GM19328 (cell line): ENCODE data around the gene UQCRC1.

ENCODE experiments used
- ATAC-seq: cut with Tn5 transposase; IDR thresholded peaks from one replicate; pipeline ENCODE4 v1.9.1; 2021; ENCODE audit warnings: mild to moderate bottlenecking, moderate library complexity; ENCODE audit not compliant: unreplicated experiment

The UQCRC1 gene

DNA sequence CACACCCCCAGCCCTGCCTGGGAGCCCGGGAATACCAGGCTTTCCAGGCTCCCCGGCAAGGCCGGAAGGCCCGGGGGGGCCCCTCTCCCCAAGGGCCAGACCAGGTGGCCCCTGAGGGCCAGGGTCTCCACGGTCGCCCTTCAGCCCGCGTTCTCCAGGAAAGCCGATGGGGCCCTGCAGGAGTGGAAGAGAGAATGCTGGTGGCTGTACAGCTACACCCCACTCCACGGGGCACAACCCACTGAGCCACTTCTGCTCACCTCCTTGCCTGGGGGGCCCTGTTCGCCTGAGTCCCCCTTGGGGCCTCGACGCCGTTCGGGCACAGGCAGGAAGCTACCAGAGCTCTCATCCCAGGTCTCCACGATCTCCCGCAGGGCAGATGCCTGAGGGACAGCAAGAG, 34.1 kb downstream of the UQCRC1 start:
- no peak for ATAC-seq

- ATAC-seq = no peak
Observed at GRCh38 chr3:48573973-48574585, 35.4 kb downstream of the UQCRC1 start.

GRCh38 chr3:48572517-48572916, 36.9 kb downstream of the UQCRC1 start:
- ATAC-seq = no peak

- no peak for ATAC-seq
Observed at GRCh38 chr3:48571938-48572337, 37.5 kb downstream of the UQCRC1 start.

- ATAC-seq = no peak
Observed at GRCh38 chr3:48569808-48570450, 39.5 kb downstream of the UQCRC1 start.

GRCh38 chr3:48569400-48569799, 40.0 kb downstream of the UQCRC1 start:
- no peak for ATAC-seq

GRCh38 chr3:48568476-48568875, 41.0 kb downstream of the UQCRC1 start:
- no peak for ATAC-seq

DNA sequence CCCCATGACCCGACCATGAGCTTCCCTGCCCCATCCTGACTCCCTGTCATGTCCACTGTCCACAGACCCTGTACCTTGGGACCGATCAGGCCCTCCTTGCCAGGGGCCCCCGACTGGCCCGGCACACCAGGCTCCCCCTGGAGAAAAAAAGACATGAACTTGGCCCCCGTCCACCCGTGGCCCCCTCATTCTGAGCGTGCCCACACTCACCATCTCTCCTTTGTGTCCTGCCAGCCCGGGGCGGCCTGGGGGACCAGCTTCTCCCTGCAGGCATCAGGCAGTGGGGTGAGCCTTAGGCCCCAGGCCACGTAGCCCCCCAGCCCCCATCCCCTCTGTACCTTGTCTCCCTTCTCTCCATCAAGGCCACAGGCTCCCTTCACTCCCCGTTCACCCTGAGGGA, 41.9 kb downstream of the UQCRC1 start:
- ATAC-seq = no peak

DNA sequence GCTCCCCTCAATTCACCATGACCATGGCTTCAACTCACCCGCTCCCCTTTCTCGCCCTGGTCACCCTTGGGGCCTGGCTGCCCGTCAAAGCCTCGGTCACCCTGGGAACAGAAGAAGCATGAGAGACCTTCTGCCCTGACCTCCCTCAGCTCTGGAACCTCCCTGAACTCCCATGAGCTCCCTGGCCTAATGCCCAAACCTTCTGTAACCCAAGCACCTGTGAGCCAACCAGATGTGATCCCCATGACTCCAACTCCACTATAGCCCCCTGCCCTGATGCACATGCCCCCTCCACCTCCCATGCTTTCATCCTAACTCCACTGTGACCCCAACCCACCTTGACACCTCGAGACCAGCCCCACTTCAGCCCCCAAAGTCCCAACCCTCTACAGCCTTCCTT, 42.4 kb downstream of the UQCRC1 start:
- no peak for ATAC-seq

- ATAC-seq = no peak
Observed at GRCh38 chr3:48566401-48566760, 43.1 kb downstream of the UQCRC1 start.

DNA sequence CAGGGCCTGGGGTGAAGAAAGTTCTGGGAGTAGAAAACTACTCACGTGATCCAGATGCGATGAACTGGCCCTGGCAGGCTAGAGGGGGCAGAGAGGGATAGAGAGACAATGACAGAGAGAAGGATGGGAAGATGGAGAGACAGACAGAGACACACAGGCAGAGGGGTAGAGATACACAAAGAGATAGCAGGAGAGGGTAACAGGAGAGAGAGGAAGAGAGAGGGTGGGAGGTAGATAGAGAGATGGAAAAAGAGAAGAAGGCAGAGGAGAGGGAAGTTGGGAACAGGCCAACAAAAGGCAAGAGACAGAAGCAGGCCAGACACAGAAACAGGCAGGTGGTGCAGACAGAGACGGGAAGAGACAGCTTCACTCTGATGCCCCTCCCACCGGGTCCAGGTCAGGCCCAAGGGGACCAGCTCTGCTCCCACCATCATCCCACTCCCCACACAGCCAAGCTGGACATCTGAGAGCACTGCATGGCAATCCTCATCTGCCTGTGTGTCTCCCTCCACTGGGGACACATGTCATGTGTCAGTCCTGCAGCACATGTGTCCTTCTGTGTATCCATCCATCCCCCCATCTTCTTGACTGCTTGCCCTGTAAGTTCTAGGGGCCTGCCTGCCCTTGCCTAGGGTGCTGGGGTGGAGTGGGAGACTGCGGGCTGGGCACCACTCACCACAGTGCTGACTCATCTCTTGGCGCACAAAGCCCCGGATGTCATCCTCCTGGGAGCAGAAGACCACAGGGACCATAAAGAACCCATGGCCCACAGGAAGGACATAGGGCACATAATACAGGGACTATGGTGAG, 43.6 kb downstream of the UQCRC1 start:
- no peak for ATAC-seq

DNA sequence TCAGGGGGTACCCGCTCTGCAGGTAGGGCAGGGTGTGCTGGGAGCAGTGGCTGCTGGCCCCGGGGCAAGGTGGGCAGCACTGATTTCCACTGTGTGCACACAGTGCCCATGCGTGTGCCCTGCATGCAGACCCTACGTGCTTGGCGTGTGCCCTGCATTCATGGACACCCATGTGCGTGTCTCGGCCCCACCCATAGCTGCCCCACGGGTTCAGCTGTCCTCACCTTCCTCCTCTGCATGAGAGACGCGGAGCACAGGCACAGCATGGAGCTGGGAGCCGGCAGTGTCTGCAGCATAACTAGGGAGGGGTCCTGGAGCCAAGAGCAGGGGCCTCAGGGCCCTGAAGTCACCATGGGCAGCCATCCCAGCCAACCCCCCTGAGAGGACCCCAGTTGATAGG, 44.3 kb downstream of the UQCRC1 start:
- no peak for ATAC-seq

DNA sequence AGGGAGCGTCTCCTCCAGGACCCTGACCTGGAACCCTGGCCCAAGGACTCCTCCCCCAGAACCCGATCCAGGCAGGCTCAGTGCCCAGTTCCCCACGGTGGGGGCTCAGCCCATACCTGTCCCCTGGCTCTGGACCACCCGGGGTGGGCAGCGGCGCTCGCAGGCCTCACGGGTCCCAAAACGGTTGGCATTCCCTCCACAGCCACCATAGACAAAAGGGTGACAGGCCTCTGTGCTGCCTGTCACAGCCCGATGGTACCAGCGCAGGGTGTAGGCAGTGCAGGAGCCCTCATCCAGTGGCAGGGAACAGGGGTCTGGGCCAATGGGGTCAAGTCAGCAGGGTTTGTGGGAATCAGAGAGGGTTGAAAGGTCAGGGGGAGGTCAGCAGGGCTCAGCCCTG, 44.8 kb downstream of the UQCRC1 start:
- ATAC-seq = no peak

- no peak for ATAC-seq
Observed at GRCh38 chr3:48564022-48564421, 45.4 kb downstream of the UQCRC1 start.

DNA sequence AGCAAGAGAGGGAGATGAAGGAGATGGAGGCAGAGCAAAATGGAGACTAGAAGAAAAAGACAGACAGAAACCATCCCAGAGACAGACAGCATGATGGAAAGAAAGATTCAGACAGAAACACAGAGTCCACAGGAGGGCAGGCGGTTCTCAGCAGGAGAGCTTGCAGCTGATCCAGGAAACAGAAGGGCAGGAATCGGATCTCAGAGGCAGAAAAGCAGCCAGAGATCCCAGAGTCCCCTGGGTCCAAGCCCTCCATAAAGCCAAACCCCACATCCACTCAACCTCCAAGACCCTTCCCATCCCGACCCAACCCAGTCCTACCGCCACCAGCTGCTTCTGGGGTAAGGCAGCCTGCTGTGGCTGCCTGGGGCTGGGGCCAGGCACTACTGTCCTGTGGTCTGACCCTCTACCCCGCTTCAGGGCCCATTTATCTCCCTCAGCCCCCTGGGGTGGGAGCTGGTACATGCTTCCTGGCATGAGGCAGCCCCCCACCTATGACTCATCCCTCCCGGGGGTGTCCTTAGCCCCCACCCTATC, 46.0 kb downstream of the UQCRC1 start, which contains the start of gene UCN2:
Gene UCN2, minus strand, starts transcription at position 400 of the 537 bp plus-strand sequence. CDS start 657 bp downstream, outside the sequence.
- ATAC-seq = no peak

DNA sequence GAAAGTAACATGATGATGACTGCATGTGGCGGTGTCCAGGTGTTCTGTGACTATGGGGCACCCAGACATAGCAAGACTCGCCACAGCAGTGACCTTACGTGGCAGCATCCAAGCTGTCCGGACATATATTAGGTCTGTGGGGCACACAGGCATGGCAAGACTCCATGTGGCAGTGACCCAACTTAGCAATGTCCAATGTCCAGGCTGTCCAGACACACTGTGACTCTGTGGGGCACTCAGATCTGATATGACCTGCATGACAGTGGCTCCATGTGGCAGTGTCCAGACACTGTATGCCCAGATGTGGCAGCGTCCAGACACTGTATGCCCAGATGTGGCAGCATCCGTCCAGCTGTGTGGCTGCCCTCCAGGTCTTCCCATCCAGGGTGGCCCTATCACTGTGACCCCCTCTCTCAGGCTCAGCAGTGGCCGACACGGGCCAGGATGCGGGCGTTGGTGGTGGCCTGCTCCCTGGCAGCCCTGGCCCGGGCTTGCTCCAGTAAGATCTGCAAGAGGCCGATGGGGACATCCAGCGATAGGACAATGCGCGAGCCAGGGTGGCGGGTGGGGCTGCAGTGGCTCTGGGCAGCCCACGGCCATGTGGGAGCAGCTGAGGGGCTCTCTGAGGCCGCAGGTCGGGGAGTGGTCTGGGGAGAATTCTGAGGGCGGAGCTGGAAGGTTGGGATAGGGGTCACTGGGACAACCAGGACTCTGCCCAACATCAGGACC, 46.9 kb downstream of the UQCRC1 start:
- ATAC-seq = no peak

- ATAC-seq = no peak
Observed at GRCh38 chr3:48561045-48561736, 48.3 kb downstream of the UQCRC1 start.

DNA sequence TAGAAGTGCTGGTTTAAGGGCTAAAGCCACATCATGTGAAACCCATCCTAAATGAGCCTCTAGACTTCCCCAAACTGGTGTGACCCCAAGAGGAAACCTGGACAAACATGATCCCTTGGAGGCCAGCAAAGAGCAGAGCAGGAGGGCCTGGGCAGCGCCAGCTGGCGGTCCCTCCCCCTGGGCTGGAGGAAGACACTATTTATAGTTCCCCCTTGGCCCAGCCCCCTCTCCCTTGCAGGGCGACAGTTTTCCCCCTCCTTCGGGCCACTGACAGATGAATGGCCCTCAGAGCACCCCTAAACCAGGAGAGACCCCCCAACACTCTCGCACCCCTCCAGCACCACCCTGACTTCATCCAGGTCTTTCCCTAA, 48.8 kb downstream of the UQCRC1 start:
- ATAC-seq = no peak

- no peak for ATAC-seq
Observed at GRCh38 chr3:48558493-48559134, 50.8 kb downstream of the UQCRC1 start.
